Peyer's patch (tissue), 4 donors: ENCODE results near the gene FANK1. TPM values are rescaled to one million over a fixed set of nuclear protein-coding genes. Genes with fewer than 3 reads are reported as not detected.

ENCODE experiments used
- DNase-seq, 3 donors: peaks; one replicate each; pipeline ENCODE4 v3.0.0-alpha.2; 2017 to 2019
- H3K27ac ChIP-seq, 4 donors: fragments of 200-600 bp; sonication (generic); one replicate each; pipeline ENCODE4 v1.5.1; 2016 to 2019
- H3K27me3 ChIP-seq, 2 donors: fragments of 200-600 bp; sonication (generic); one replicate each; pipeline ENCODE4 v1.5.1; 2019
- H3K36me3 ChIP-seq, 3 donors: fragments of 200-600 bp; sonication (generic); one replicate each; pipeline ENCODE4 v1.5.1; 2016 to 2019
- H3K4me1 ChIP-seq, 4 donors: fragments of 200-600 bp; sonication (generic); one replicate each; pipeline ENCODE4 v1.5.1; 2016 to 2019
- H3K4me3 ChIP-seq, 4 donors: fragments of 200-600 bp; sonication (generic); 1 replicate in 3 of 4; 2 replicates in 1 of 4; pipeline ENCODE4 v1.5.1; 2016 to 2019; ENCODE audit warnings: mild to moderate bottlenecking in 1 of 4
- H3K9me3 ChIP-seq, 4 donors: fragments of 200-600 bp; sonication (generic); one replicate each; pipeline ENCODE4 v1.5.1; 2016 to 2019; ENCODE audit warnings: mild to moderate bottlenecking in 1 of 4
- CTCF ChIP-seq, 6 experiments: fragments of 450-650 bp in 4 of 6; fragments of 200-600 bp in 2 of 6; sonication (generic) in 1 of 6; IDR thresholded peaks; one replicate each; pipeline ENCODE4 v1.5.1; 2017 to 2019; ENCODE audit warnings: antibody characterized with exemption in 6 of 6, mild to moderate bottlenecking in 3 of 6, moderate library complexity in 1 of 6
- POLR2A ChIP-seq, 2 donors: fragments of 450-650 bp; IDR thresholded peaks; one replicate each; pipeline ENCODE4 v1.5.1; 2017; ENCODE audit warnings: antibody characterized with exemption in 2 of 2, mild to moderate bottlenecking in 2 of 2, moderate library complexity in 2 of 2
- small RNA-seq, 2 donors: library from RNA; depleted of rRNA; stranded (forward); fragments of <200 nt; gene quantifications; one replicate each; pipeline ENCODE3, GENCODE V24; 2016
- total RNA-seq, 4 donors: library from RNA; depleted of rRNA; stranded (reverse); fragments of >200 nt; gene quantifications; one replicate each; pipeline ENCODE4 v1.1.0, GENCODE V29; 2016

The FANK1 gene
- total RNA-seq, 4 donors from 2014 or later = 1.4 to 7.9 (median 3.5) TPM; not detected in 1

- no peak for DNase-seq
- no peak for TF ChIP-seq CTCF (IDR thresholded peaks at IDR 0.05)
- TF ChIP-seq POLR2A (IDR thresholded peaks at IDR 0.05) = no peak
- H3K9me3 ChIP-seq = no peaks in the 10 kb centered on the region
Measured at GRCh38 chr10:126052171-126052570, 155.8 kb downstream of the FANK1 start.

GRCh38 chr10:126054191-126054590 is 157.8 kb downstream of the FANK1 start:
- no peaks in the 10 kb centered on the region for H3K27me3 ChIP-seq
- H3K9me3 ChIP-seq = no peaks in the 10 kb centered on the region
- no peaks in the 10 kb centered on the region for H3K36me3 ChIP-seq
- DNase-seq = no peak
- TF ChIP-seq CTCF (IDR thresholded peaks at IDR 0.05) (no peak), POLR2A (IDR thresholded peaks at IDR 0.05) (no peak)
- no peak overlapping the region for H3K27ac ChIP-seq
- no peak overlapping the region for H3K4me3 ChIP-seq
- H3K4me1 ChIP-seq = no peaks in the 10 kb centered on the region

More at GRCh38 chr10:126052171-126052570, 155.8 kb downstream of the FANK1 start:
- no peaks in the 10 kb centered on the region for H3K36me3 ChIP-seq
- H3K4me1 ChIP-seq = no peaks in the 10 kb centered on the region
- H3K27me3 ChIP-seq = no peaks in the 10 kb centered on the region
- H3K27ac ChIP-seq = no peak overlapping the region
- no peak overlapping the region for H3K4me3 ChIP-seq

DNA sequence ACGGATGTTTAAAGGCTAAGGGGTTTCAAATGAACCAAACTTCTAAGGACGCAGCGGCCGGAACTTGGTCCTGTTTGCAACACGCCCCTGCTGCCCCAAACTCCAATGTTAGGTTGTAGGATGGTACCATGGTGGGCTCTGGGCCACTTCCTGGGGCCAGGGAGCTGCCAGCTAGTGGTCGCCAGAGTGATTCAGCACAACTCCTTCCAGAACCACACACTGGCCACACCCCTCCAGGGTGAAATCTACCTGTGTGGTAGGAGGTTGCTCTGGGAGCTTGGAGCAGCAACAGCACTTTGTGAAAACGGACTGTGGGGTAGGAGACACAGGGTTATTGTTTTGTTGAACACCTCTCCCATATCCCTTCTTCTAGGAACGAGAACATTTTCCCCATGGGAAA is 161.1 kb downstream of the FANK1 start:
- Histone ChIP-seq H3K27ac (no peak overlapping the region), H3K4me1 (no peaks in the 10 kb centered on the region), H3K9me3 (peaks cover 0 to 6% (median 0%) of the 10 kb centered on the region in 4 donors), H3K27me3 (no peaks in the 10 kb centered on the region), H3K36me3 (no peaks in the 10 kb centered on the region), H3K4me3 (no peak overlapping the region)
- no peak for DNase-seq
- no peak for TF ChIP-seq POLR2A (IDR thresholded peaks at IDR 0.05)
- no peak for TF ChIP-seq CTCF (IDR thresholded peaks at IDR 0.05)

DNA sequence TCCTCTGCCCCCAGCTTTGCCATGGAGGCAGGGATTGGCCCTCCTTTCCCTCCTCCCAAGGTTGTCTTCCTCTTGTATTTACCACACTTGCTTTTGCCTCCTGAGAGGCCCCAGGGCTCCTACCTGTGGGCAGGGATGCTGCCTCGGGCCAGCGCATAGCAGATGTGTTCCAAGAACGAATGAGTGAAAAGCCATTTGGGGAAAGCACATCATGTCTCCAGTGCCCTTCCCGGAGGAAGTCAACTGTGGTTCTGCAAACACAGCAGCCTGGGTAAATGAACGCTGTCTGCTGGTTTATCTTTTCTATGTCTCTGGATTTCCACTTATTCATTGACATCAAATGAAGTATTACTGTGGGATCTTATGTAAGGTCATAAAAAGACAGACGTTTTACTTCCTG is 161.7 kb downstream of the FANK1 start:
- H3K36me3 ChIP-seq = no peaks in the 10 kb centered on the region
- TF ChIP-seq POLR2A (IDR thresholded peaks at IDR 0.05) (no peak), CTCF (IDR thresholded peaks at IDR 0.05) (no peak)
- no peak overlapping the region for H3K27ac ChIP-seq
- H3K4me3 ChIP-seq = no peak overlapping the region
- no peaks in the 10 kb centered on the region for H3K4me1 ChIP-seq
- DNase-seq = no peak
- H3K27me3 ChIP-seq = no peaks in the 10 kb centered on the region
- peaks cover 0 to 6% (median 0%) of the 10 kb centered on the region in 4 donors for H3K9me3 ChIP-seq

DNA sequence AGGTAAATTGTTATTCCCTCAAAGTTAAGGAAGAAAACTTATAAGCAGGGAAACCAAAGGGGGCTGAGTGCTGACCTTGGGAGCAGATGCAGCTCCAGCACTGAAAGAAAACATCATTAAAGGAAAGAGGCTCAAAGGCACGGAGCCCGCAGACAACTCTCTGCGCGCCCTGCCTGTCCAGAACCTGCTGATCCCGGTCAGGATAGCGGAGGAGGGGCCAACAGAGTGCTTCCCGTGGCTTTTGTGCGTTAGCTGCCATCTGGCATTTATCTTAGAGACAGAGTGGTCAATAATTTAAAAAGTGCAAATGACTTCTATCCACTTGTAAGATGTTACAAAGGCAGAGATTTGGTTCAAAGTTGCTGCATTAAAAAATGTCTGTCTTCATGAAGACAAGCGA is 162.1 kb downstream of the FANK1 start:
- DNase-seq = no peak
- Histone ChIP-seq H3K4me1 (no peaks in the 10 kb centered on the region), H3K27ac (no peak overlapping the region), H3K9me3 (peaks cover 0 to 6% (median 0%) of the 10 kb centered on the region in 4 donors), H3K36me3 (no peaks in the 10 kb centered on the region), H3K4me3 (no peak overlapping the region), H3K27me3 (no peaks in the 10 kb centered on the region)
- no peak for TF ChIP-seq CTCF (IDR thresholded peaks at IDR 0.05)
- TF ChIP-seq POLR2A (IDR thresholded peaks at IDR 0.05) = no peak

Small RNAs within 50 kb of the gene (small RNA-seq; reads per million reads assigned to genes)
- gene GNG10P1 (0 reads per million in 2 donors), gene RF00017 (0 reads per million in 2 donors), gene RNU2-42P (0 reads per million in 2 donors)

Other genes starting within 250 kb of the FANK1 start
- gene TEX36, start 213.4 kb upstream of the FANK1 start, total RNA-seq = not detected
- gene EDRF1, start 176.9 kb upstream of the FANK1 start, total RNA-seq = 10 to 100 TPM; 24.3 to 60.2 (median 36.5) TPM
- 1 to 10 TPM in 2 of 4 donors, not detected in 2; 1.2 to 2.5 TPM for gene MMP21, start 120.7 kb upstream of the FANK1 start, total RNA-seq
- 10 to 100 TPM; 34.7 to 57.8 (median 39.2) TPM for gene UROS, start 73.3 kb upstream of the FANK1 start, total RNA-seq
- gene BCCIP, start 73.0 kb upstream of the FANK1 start, total RNA-seq = 10 to 100 TPM; 17.4 to 28.1 (median 20.0) TPM
- gene DHX32, start 15.3 kb upstream of the FANK1 start, total RNA-seq = 10 to 100 TPM; 23.9 to 36.3 (median 28.0) TPM